Measurements from ENCODE around the gene SCYL1. TPM values are rescaled to one million over a fixed set of nuclear protein-coding genes. Genes with fewer than 3 reads are reported as not detected.

SCYL1 gene
- total and polyA plus RNA-seq, 2 experiments from 2014 or later, result 83.9 to 167 TPM

GRCh38 chr11:65535102-65535501 is 10.2 kb downstream of the SCYL1 start:
- TF ChIP-seq CTCF (IDR thresholded peaks at IDR 0.05; ENCODE audit: poor library complexity) (no peak), EZH2phosphoT487 (IDR thresholded peaks at IDR 0.05; ENCODE audit: low read depth, severe bottlenecking, unreplicated experiment) (no peak), EZH2 (IDR thresholded peaks at IDR 0.05; ENCODE audit: borderline replicate concordance) (no peak)
- H3K9me2 ChIP-seq (replicated peaks; ENCODE audit: insufficient read depth), result no peaks in the 10 kb centered on the region
- no peaks in the 10 kb centered on the region for H3K36me3 ChIP-seq (replicated peaks; ENCODE audit: insufficient read depth, low read depth)
- peaks cover 9% of the 10 kb centered on the region for H3K4me1 ChIP-seq (ENCODE audit: insufficient read depth)
- no peak overlapping the region for H3K4me3 ChIP-seq
- WGBS (ENCODE audit: low lambda C conversion rate, missing lambda C conversion rate), result 94% methylated on average over 9 of the region's 9 CpGs
- H3K9me3 ChIP-seq (ENCODE audit: low read depth), result no peaks in the 10 kb centered on the region
- no peaks in the 10 kb centered on the region for H3K27me3 ChIP-seq
- no peak overlapping the region for H3K27ac ChIP-seq
- no peak overlapping the region for H3K4me2 ChIP-seq
- H4K20me1 ChIP-seq (ENCODE audit: insufficient read depth, poor library complexity, severe bottlenecking), result peaks cover 23% of the 10 kb centered on the region
- no peaks in the 10 kb centered on the region for H3K79me2 ChIP-seq
- DNase-seq (ENCODE audit: low spot score), result no peak
- H2AFZ ChIP-seq, result no peak overlapping the region

- no peaks in the 10 kb centered on the region for H3K79me2 ChIP-seq
- no peaks in the 10 kb centered on the region for H3K27me3 ChIP-seq
- peaks cover 23% of the 10 kb centered on the region for H4K20me1 ChIP-seq (ENCODE audit: insufficient read depth, poor library complexity, severe bottlenecking)
- H3K4me2 ChIP-seq, result no peak overlapping the region
- H3K9me3 ChIP-seq (ENCODE audit: low read depth), result no peaks in the 10 kb centered on the region
- H2AFZ ChIP-seq, result no peak overlapping the region
- 97% methylated on average over 12 of the region's 12 CpGs for WGBS (ENCODE audit: low lambda C conversion rate, missing lambda C conversion rate)
- H3K4me1 ChIP-seq (ENCODE audit: insufficient read depth), result peaks cover 19% of the 10 kb centered on the region
- no peak for TF ChIP-seq EZH2phosphoT487 (IDR thresholded peaks at IDR 0.05; ENCODE audit: low read depth, severe bottlenecking, unreplicated experiment)
- no peak for TF ChIP-seq EZH2 (IDR thresholded peaks at IDR 0.05; ENCODE audit: borderline replicate concordance)
- TF ChIP-seq CTCF (IDR thresholded peaks at IDR 0.05; ENCODE audit: poor library complexity), result no peak
- H3K4me3 ChIP-seq, result no peak overlapping the region
- H3K36me3 ChIP-seq (replicated peaks; ENCODE audit: insufficient read depth, low read depth), result no peaks in the 10 kb centered on the region
- no peak overlapping the region for H3K27ac ChIP-seq
- no peaks in the 10 kb centered on the region for H3K9me2 ChIP-seq (replicated peaks; ENCODE audit: insufficient read depth)
- DNase-seq (ENCODE audit: low spot score), result no peak
These were observed 11.8 kb downstream of the SCYL1 start for GRCh38 chr11:65536412-65537295.

GRCh38 chr11:65537296-65537597 is 12.4 kb downstream of the SCYL1 start:
- Histone ChIP-seq H3K79me2 (no peaks in the 10 kb centered on the region), H4K20me1 (ENCODE audit: insufficient read depth, poor library complexity, severe bottlenecking) (peaks cover 23% of the 10 kb centered on the region), H2AFZ (no peak overlapping the region), H3K9me3 (ENCODE audit: low read depth) (no peaks in the 10 kb centered on the region), H3K36me3 (replicated peaks; ENCODE audit: insufficient read depth, low read depth) (no peaks in the 10 kb centered on the region), H3K4me3 (no peak overlapping the region), H3K27ac (no peak overlapping the region), H3K27me3 (no peaks in the 10 kb centered on the region), H3K9me2 (replicated peaks; ENCODE audit: insufficient read depth) (no peaks in the 10 kb centered on the region), H3K4me1 (ENCODE audit: insufficient read depth) (peaks cover 24% of the 10 kb centered on the region), H3K4me2 (no peak overlapping the region)
- 92% methylated on average over 2 of the region's 2 CpGs for WGBS (ENCODE audit: low lambda C conversion rate, missing lambda C conversion rate)
- no peak for TF ChIP-seq CTCF (IDR thresholded peaks at IDR 0.05; ENCODE audit: poor library complexity)
- TF ChIP-seq EZH2phosphoT487 (IDR thresholded peaks at IDR 0.05; ENCODE audit: low read depth, severe bottlenecking, unreplicated experiment), result no peak
- no peak for TF ChIP-seq EZH2 (IDR thresholded peaks at IDR 0.05; ENCODE audit: borderline replicate concordance)
- DNase-seq (ENCODE audit: low spot score), result peak; percentile 10

Data from hepatocyte (in vitro differentiated cells).